Measurements from ENCODE around the gene PRCP.

PRCP gene

GRCh38 chr11:82775736-82776346 lies 124.4 kb downstream of the PRCP start:
- no peak for DNase-seq

- no peak for DNase-seq
These were observed 125.0 kb downstream of the PRCP start for GRCh38 chr11:82775218-82775617.
